ENCODE results near the gene AATK. TPM values are rescaled to one million over a fixed set of nuclear protein-coding genes. Genes with fewer than 3 reads are reported as not detected.

Gene AATK
- total and polyA plus RNA-seq, 10 of the 15 experiments (the other 5 are each of a cell fraction or from before 2014, with no cell fraction given) = 0.04 TPM; not detected in 9

GRCh38 chr17:81120695-81121621 lies 45.1 kb downstream of the AATK start:
- no peak for ATAC-seq
- POLR2A ChIA-PET = no interaction called here
- H3K27ac ChIP-seq (ENCODE audit: control insufficient read depth, insufficient read depth) = no peak overlapping the region
- no peaks in the 10 kb centered on the region for H4K20me1 ChIP-seq (ENCODE audit: control insufficient read depth, insufficient read depth)
- no peak overlapping the region for H2AFZ ChIP-seq (ENCODE audit: control insufficient read depth, low read depth, low read length)
- H3K4me2 ChIP-seq (ENCODE audit: control insufficient read depth, insufficient read depth) = no peak overlapping the region
- H3K4me3 ChIP-seq = no peak overlapping the region
- no peaks in the 10 kb centered on the region for H3K9me3 ChIP-seq (replicated peaks; ENCODE audit: control insufficient read depth, insufficient read depth, low read length)
- H3K4me1 ChIP-seq (ENCODE audit: control insufficient read depth, insufficient read depth, low read length) = no peaks in the 10 kb centered on the region
- SMC1A ChIA-PET (ENCODE audit: uncharacterized antibody, unreplicated experiment) = no interaction called here
- no peak overlapping the region for H3K9ac ChIP-seq (ENCODE audit: control insufficient read depth, insufficient read depth, low read length)
- TF ChIP-seq ZZZ3 (IDR thresholded peaks at IDR 0.05; ENCODE audit: control insufficient read depth, insufficient read length, low read depth) = no peak
- no peak for TF ChIP-seq MXI1 (IDR thresholded peaks at IDR 0.05; ENCODE audit: low read depth, low read length)
- TF ChIP-seq CREM (IDR thresholded peaks at IDR 0.05; ENCODE audit: low read depth) = no peak
- TF ChIP-seq KLF5 (IDR thresholded peaks at IDR 0.05; ENCODE audit: partially characterized antibody) = no peak
- no peak for TF ChIP-seq SKIL (IDR thresholded peaks at IDR 0.05; ENCODE audit: low read depth, poor library complexity, severe bottlenecking)
- TF ChIP-seq RELA (IDR thresholded peaks at IDR 0.05; ENCODE audit: borderline replicate concordance, partially characterized antibody) = no peak
- TF ChIP-seq E4F1 (IDR thresholded peaks at IDR 0.05; ENCODE audit: borderline replicate concordance, partially characterized antibody) = no peak
- TF ChIP-seq NBN (IDR thresholded peaks at IDR 0.05) = no peak
- no peak for TF ChIP-seq KAT2A (conservative IDR thresholded peaks at IDR 0.05; ENCODE audit: control insufficient read depth, low read depth, low read length)
- TF ChIP-seq ATF7 (IDR thresholded peaks at IDR 0.05; ENCODE audit: low read depth) = no peak
- TF ChIP-seq NKRF (conservative IDR thresholded peaks at IDR 0.05) = no peak
- TF ChIP-seq LARP7 (IDR thresholded peaks at IDR 0.05) = no peak
- no peak for TF ChIP-seq E2F8 (IDR thresholded peaks at IDR 0.05; ENCODE audit: low read depth, partially characterized antibody)
- H3K36me3 ChIP-seq (ENCODE audit: control insufficient read depth in 2 of 2, insufficient read depth in 2 of 2, low read length in 1 of 2) = no peaks in the 10 kb centered on the region
- BruUV-seq (replicated peaks) = no TSS peak
- CTCF ChIA-PET = interaction anchor here (0.6 kb wide), 2 partner anchors 131 to 405 kb away, joined by 3 read pairs; no protein-coding TSS in a partner anchor
- H3K79me2 ChIP-seq (ENCODE audit: control insufficient read depth, insufficient read depth, low read length) = no peaks in the 10 kb centered on the region
- in situ Hi-C loops (cut with MboI) = no loop called here
- RAD21 ChIA-PET (ENCODE audit: unreplicated experiment) = no interaction called here
- no peaks in the 10 kb centered on the region for H3K27me3 ChIP-seq (replicated peaks in 1 of 2; ENCODE audit: control insufficient read depth in 2 of 2, insufficient read depth in 2 of 2, low read length in 1 of 2)
- WGBS (ENCODE audit: insufficient coverage, insufficient replicate concordance, low lambda C conversion rate, missing lambda C conversion rate) = 64% methylated on average over 45 of the region's 45 CpGs
- intact Hi-C loops (cut with micrococcal nuclease; ENCODE audit: unreplicated experiment) = no loop called here
- DNase-seq (ENCODE audit: low read depth, low spot score) = no peak
- FAIRE-seq = no peak

All from GM12878 (cell line).